H54 (cell line): Measurements from ENCODE around the gene LRRC47.

Experiments
- DNase-seq: peaks from one replicate; pipeline ENCODE4 v3.0.0; 2011; ENCODE audit warnings: low spot score, mixed read lengths; ENCODE audit not compliant: insufficient read length
- FAIRE-seq: peaks from 3 replicates; lab custom pipeline; 2011; peaks lifted over from hg19 to GRCh38; lab: Jason Lieb, UNC
- POLR2A ChIP-seq: IDR thresholded peaks from 2 replicates; pipeline ENCODE4 v1.6.1; 2011; ENCODE audit warnings: low read depth, mild to moderate bottlenecking, low read length

LRRC47 gene

DNA sequence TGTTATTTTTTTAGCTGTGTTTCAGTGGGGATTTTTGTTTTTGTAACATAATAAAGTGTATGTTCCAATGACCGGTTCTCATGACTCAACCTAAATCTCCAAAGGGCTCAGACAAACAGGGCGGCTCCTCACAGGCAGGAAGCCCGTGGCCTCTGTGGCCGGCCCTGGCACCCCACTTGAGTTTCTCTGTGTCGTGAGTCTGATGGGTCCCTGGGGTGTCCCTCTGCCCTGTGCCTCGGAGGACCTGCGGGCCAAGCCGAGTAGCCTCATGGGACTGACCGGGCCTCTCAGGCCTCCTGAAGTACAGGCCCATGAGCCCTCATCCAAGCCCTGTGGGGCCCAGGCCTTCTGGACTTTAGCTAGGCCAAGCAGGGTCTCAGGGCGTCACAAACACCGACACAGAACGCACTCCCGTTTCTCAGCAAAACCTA, 60.2 kb downstream of the LRRC47 start:
- TF ChIP-seq POLR2A = no peak
- DNase-seq (no peak), FAIRE-seq (no peak)

DNA sequence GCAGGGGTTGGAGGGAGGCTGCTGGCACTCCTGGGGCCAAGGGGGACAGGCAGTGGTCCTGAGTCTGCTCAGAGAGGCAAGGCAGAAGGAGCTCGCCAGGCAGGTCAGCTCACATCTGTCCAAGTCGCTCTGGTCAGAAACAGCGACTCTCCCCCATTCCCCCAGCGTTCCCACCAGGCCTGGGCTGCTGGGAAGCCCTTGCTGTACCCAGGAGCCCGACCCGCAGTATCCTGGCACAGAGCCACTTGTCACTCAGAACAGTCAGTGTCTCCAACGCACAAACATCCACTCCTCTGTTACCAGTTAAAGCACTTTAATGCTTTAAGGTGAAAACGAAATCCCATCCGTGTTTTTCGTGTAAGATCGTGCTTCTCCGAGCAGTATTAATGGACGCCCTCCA, 60.6 kb downstream of the LRRC47 start:
- no peak for TF ChIP-seq POLR2A
- no peak for DNase-seq
- no peak for FAIRE-seq

DNA sequence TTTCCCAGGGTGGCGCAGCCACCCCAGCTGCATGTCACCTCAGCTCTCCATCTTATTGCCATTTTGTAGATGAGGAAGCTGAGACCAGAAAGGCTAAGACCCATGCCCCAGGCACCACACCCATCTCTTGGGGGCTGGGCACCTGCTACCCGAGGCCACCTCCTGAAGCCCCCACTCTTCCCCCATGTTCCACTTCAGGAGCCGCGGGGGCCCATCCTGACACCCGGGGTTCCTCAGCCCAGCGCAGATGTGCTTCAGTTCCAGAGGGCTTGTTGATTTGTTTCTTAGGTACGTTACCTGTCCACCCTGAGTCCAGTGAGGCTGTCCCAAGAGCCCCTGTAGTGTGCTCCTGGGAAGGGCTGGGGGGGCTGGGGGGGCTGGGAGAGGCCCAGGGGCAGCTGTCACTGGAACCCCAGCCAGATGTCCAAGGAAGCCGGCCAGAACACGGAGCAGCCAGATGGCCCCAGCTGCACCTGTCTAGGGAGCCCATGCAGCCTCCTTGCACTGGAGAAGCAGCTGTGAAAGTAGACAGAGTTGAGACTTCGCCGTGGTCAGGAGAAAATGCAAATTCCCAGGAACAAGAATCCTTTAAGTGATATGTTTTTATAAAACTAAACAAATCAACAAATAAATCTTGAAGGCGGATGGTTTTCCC, 61.1 kb downstream of the LRRC47 start:
- FAIRE-seq (no peak), DNase-seq (no peak)
- no peak for TF ChIP-seq POLR2A

- no peak for FAIRE-seq
- DNase-seq = no peak
- no peak for TF ChIP-seq POLR2A
These were observed 61.7 kb downstream of the LRRC47 start for GRCh38 chr1:3734602-3735001.

DNA sequence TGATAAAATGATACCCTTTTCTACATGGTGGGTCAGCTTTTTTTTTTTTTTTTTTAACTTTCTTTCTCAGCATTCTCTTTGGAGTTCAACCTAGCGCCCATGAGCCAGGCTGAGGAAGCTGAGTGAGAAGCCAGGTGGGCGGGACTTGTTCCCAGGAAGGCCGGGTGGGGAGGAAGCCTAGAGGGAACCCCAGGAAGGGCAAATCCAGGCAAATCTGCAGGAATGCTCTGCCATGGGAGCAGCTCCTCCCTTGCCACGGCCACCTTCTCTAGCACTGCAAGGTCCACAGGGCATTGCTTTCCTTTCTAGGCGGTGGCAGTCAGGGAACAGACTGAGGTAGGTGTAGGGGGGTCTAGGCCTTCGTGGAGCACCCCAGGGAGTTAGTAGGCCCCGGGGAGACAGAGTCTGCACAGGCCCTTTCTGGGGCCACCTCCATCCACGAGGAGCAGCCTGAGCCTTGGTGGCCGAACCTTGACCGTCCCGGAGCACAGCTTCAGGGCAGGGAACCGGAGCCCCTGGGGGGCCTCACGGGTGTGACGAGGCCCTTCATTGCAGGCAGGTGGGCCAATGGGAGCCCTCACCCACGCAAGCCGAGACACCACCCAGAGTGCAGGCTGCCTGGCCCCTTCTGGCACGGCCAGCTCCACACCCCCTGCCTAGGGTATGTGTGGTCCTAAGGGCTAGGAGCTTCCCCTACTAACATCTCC, 62.3 kb downstream of the LRRC47 start:
- DNase-seq = no peak
- FAIRE-seq = no peak
- TF ChIP-seq POLR2A = no peak

DNA sequence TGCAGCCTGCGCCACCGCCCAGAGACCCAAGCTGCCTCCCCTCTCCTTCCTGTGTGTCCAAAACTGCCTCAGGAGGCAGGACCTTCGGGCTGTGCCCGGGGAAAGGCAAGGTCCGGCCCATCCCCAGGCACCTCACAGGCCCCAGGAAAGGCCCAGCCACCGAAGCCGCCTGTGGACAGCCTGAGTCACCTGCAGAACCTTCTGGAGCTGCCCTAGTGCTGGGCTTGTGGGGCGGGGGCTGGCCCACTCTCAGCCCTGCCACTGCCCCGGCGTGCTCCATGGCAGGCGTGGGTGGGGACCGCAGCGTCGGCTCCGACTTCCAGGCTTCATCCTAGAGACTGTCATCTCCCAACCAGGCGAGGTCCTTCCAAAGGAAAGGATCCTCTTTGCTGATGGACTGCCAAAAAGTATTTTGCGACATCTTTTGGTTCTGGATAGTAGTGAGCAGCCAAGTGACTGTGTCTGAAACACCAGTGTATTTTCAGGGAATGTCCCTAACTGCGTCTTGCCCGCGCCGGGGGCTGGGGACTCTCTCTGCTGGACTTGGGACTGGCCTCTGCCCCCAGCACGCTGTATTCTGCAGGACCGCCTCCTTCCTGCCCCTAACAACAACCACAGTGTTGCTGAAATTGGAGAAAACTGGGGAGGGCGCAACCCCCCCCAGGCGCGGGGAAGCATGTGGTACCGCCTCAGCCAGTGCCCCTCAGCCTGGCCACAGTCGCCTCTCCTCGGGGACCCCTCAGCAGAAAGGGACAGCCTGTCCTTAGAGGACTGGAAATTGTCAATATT, 63.0 kb downstream of the LRRC47 start:
- TF ChIP-seq POLR2A = no peak
- no peak for FAIRE-seq
- DNase-seq = no peak

DNA sequence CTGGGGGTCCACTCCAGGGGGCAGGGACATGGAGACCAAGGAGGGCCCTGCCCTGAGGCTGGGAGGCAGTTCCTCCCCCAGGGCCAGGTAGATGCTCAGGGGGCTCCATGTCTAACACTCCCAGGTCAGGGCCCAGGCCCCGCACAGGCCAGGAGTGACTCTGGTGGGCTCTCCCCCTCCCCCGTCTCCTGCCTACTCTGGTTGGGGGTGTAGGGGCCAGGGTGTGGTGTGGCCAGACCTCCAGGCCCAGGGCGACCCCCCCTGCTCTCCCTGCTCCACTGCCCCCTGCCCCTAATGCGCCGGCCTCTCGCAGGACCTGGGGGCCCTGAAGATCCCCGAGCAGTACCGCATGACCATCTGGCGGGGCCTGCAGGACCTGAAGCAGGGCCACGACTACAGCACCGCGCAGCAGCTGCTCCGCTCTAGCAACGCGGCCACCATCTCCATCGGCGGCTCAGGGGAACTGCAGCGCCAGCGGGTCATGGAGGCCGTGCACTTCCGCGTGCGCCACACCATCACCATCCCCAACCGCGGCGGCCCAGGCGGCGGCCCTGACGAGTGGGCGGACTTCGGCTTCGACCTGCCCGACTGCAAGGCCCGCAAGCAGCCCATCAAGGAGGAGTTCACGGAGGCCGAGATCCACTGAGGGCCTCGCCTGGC, 63.7 kb downstream of the LRRC47 start:
- FAIRE-seq = no peak
- no peak for DNase-seq
- TF ChIP-seq POLR2A = no peak

GRCh38 chr1:3731583-3732433, 64.5 kb downstream of the LRRC47 start:
- FAIRE-seq (no peak), DNase-seq (no peak)
- TF ChIP-seq POLR2A = no peak

DNA sequence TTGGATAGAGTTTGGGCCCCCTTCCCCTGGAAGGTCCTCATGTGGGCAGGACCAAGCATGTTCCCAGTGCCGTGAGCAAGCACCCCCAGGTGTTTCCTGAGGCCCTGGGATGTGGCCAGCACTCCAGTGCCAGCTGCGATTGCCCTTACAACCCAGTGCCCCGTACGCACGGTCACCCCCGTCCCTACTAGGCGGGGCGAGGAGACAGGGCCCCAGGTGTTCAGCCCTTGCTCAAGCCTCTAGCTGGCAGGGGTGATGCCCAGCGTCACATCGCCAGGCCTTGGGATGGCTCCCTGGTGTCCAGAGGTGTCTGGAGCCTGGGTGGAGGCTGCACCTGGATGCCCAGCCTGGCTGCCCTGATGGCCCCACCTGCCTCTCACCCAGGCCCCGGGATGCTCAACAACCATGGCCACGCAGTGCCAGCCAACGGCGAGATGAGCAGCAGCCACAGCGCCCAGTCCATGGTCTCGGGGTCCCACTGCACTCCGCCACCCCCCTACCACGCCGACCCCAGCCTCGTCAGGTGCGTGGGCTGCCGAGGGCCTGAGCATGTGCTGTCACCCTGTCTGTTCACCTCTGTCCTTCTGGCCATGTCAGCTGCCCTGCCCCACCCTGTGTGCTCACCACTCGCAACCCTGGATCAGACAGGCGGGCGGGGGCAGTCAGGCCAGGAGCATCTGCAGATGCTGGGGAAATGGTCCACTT, 65.6 kb downstream of the LRRC47 start:
- FAIRE-seq = no peak
- no peak for DNase-seq
- no peak for TF ChIP-seq POLR2A

GRCh38 chr1:3729594-3730542, 66.4 kb downstream of the LRRC47 start:
- FAIRE-seq (no peak), DNase-seq (no peak)
- no peak for TF ChIP-seq POLR2A
